BE2C (cell line): ENCODE results near the gene GPR108.

Experiments used
- DNase-seq: peaks from one replicate; pipeline ENCODE4 v3.0.0-alpha.2; 2020
- H3K27me3 ChIP-seq: fragments of 250-450 bp; sonication (Bioruptor Pico); 2 replicates; pipeline ENCODE4 v1.5.1; 2020; ENCODE audit warnings: mild to moderate bottlenecking
- H3K36me3 ChIP-seq: fragments of 250-450 bp; sonication (Bioruptor Pico); 2 replicates; pipeline ENCODE4 v1.5.1; 2020; ENCODE audit warnings: mild to moderate bottlenecking
- H3K4me1 ChIP-seq: fragments of 250-450 bp; sonication (Bioruptor Pico); 2 replicates; pipeline ENCODE4 v1.5.1; 2020
- H3K4me3 ChIP-seq: 2 replicates; pipeline ENCODE4 v1.5.1; 2011; ENCODE audit warnings: low read depth, low read length
- H3K9me3 ChIP-seq: fragments of 250-450 bp; sonication (Bioruptor Pico); 2 replicates; pipeline ENCODE4 v1.5.1; 2020
- TF ChIP-seq, protein P1 (sequence below): IDR thresholded peaks from 2 replicates; pipeline ENCODE4 v1.5.1; 2012; ENCODE audit warnings: mild to moderate bottlenecking, low read depth, low read length

GPR108 gene

DNA sequence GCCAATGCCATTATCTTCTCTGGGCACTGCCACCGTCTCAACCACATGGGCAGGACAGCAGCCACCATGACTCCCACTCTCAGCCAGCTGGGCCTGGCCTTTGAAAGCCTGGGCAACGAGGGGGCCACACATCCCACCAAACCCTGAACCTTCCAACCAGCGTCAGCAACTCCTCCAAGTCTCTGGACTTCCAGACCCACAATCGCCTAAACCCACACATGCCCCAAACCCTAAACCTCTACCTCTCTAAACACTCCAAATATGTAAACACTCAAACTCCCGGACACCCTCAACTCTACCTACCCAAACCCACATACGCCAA, 17.9 kb downstream of the GPR108 start:
- Histone ChIP-seq H3K36me3 (no peaks in the 10 kb centered on the region), H3K27me3 (no peaks in the 10 kb centered on the region), H3K4me1 (no peaks in the 10 kb centered on the region), H3K4me3 (no peak overlapping the region), H3K9me3 (no peaks in the 10 kb centered on the region; the same call in 1 of the 2 replicates)
- DNase-seq, result no peak
- TF ChIP-seq, protein P1, sequence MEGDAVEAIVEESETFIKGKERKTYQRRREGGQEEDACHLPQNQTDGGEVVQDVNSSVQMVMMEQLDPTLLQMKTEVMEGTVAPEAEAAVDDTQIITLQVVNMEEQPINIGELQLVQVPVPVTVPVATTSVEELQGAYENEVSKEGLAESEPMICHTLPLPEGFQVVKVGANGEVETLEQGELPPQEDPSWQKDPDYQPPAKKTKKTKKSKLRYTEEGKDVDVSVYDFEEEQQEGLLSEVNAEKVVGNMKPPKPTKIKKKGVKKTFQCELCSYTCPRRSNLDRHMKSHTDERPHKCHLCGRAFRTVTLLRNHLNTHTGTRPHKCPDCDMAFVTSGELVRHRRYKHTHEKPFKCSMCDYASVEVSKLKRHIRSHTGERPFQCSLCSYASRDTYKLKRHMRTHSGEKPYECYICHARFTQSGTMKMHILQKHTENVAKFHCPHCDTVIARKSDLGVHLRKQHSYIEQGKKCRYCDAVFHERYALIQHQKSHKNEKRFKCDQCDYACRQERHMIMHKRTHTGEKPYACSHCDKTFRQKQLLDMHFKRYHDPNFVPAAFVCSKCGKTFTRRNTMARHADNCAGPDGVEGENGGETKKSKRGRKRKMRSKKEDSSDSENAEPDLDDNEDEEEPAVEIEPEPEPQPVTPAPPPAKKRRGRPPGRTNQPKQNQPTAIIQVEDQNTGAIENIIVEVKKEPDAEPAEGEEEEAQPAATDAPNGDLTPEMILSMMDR, result no peak

DNA sequence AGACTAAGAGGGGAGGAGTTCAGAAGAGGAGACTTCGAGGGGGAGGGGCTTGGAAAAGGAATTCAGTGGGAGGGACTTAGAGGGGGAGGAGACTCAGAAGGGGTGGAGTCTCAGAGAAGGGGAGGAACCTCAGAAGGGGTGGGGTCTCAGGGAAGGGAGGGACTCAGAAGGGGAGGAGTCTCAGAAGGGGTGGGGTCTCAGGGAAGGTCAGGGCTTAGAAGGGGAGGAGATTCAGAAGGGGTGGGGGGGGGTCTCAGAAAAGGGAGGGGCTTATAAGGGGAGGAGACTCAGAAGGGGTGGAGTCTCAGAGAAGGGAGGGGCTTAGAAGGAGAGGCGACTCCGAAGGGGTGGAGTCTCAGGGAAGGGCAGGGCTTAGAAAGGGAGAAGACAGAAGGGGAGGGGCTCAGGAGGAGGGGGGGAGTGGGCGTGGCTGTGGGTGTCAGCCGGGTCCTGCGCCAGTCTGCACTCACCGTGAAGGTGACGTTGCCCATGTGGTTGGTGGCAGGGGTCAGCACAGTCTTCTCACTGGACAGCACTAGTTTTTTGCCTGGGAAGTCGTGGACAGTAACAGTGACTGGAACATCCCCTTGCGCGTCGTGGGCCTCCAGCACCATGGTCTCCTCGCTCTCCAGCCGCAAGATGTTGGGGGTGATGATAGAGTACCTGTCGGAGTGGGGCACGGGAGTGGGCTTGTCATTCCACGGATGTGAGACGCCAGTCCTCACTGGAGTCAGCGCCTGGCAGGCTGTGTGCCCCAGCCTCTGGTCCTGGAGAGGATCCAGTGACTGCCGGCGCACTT, 18.4 kb downstream of the GPR108 start:
- H3K9me3 ChIP-seq, result no peaks in the 10 kb centered on the region; the same call in 1 of the 2 replicates
- no peaks in the 10 kb centered on the region for H3K36me3 ChIP-seq
- H3K4me3 ChIP-seq, result no peak overlapping the region
- TF ChIP-seq, protein P1, result no peak
- DNase-seq, result peak; percentile 38
- H3K27me3 ChIP-seq, result no peaks in the 10 kb centered on the region
- no peaks in the 10 kb centered on the region for H3K4me1 ChIP-seq

DNA sequence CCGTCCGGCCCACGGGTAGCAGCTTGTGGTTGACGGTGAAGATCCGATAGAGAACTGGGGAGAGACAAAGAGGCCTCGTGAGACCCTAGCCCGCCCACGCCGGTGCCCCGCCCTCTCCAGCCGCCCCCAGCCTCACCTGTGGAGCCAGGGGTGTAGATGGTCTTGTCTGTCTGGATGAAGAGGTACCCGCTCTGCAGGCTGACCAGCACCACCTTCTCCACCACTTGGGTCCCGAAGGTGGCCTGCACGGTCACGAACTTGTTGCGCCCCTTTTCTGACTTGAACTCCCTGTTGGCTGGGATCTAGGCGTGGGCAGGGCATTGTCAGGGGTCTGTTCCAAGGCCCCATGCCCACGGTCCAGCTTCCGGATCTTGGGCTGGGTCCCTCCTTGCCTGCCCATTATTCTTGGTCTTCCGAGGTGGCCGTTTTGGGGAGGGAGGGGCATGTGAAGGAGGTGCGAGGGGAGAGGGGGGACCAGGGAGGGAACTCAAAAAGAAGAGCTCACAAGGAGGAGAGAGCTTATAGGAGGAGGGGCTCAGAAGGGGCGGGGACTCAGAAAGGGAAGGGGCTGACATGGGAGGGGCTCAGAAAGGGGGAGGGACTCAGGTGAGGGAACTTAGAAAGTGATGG, 19.2 kb downstream of the GPR108 start:
- H3K4me3 ChIP-seq, result no peak overlapping the region

DNA sequence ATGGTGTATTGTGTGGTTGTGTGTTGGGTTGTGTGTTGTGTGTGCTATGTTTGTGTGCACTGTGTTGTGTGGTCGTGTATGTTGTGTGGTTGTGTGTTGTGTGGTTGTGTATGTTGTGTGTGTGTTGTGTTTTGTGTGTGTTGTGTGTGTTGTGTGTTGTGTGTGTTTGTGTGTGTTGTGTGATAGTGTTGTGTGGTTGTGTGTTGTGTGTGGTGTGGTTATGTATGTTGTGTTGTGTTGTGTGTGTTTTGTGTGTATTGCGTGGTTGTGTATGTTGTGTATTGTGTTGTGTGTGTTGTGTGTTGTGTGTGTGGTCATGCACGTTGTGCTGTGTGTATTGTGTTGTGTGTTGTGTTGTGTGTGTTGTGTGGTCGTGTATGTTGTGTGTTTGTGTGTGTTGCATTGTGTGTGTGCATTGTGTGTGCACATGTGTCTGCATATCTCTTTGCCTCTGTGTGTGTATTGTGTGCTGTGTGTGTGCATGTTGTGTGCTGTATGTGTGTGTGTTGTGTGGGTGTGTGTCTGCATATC, 19.9 kb downstream of the GPR108 start:
- Histone ChIP-seq H3K9me3 (no peaks in the 10 kb centered on the region; the same call in 1 of the 2 replicates), H3K27me3 (no peaks in the 10 kb centered on the region), H3K36me3 (no peaks in the 10 kb centered on the region), H3K4me1 (no peaks in the 10 kb centered on the region), H3K4me3 (no peak overlapping the region)
- TF ChIP-seq, protein P1, result no peak
- no peak for DNase-seq

More for the DNA sequence above, 19.2 kb downstream of the GPR108 start:
- Histone ChIP-seq H3K27me3 (no peaks in the 10 kb centered on the region), H3K9me3 (no peaks in the 10 kb centered on the region; the same call in 1 of the 2 replicates), H3K36me3 (no peaks in the 10 kb centered on the region), H3K4me1 (no peaks in the 10 kb centered on the region)
- DNase-seq, result no peak
- TF ChIP-seq, protein P1, result no peak

DNA sequence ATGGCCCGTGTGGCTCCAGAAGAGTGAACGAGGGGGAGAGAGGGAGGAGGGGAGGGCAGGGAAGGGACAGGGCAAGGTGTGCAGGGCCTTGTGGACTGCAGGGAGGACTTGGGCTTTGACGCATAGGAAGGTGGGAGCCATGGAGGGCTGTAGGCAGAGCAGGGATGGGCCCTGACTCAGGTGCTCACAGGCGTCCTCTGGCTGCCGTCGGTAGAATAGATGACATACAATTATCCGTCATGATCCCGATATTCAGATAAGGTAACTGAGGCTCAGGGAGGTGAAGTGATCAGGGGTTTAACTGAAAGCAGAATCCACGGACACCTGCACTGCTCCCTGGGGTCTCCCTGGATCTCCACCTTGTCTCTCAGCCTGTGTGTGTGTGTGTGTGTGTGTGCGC, 20.3 kb downstream of the GPR108 start:
- TF ChIP-seq, protein P1, result no peak
- Histone ChIP-seq H3K36me3 (no peaks in the 10 kb centered on the region), H3K27me3 (no peaks in the 10 kb centered on the region), H3K9me3 (no peaks in the 10 kb centered on the region), H3K4me1 (no peaks in the 10 kb centered on the region), H3K4me3 (no peak overlapping the region)
- DNase-seq, result no peak

DNA sequence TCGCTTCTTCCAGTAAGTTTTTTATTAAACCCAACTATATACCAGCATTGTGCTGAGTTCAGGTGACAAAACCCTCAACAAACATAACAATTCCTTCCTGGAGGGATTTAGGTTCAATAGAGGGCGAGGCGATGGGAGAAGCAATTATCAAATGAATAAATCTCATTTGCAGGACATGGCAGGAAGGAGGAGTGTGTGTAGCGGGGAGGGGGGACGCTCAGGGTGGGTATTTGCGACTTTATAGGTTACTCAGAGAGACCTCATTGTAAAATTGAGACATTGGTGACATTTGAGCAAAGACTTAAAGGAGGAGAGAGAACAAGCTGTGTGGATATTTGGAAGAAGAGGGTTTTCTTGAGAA, 20.8 kb downstream of the GPR108 start:
- Histone ChIP-seq H3K9me3 (no peaks in the 10 kb centered on the region), H3K4me3 (no peak overlapping the region), H3K27me3 (no peaks in the 10 kb centered on the region), H3K36me3 (no peaks in the 10 kb centered on the region), H3K4me1 (no peaks in the 10 kb centered on the region)
- TF ChIP-seq, protein P1, result no peak
- no peak for DNase-seq
